NCI-H345 (cell line): ENCODE data around the gene LRP1.

Experiments
- DNase-seq: peaks from one replicate; lab custom pipeline; 2025; lab: John Stamatoyannopoulos, UW

The LRP1 gene

GRCh38 chr12:57223191-57224165, 95.2 kb downstream of the LRP1 start:
- DNase-seq: no peak

GRCh38 chr12:57224278-57224972, 96.1 kb downstream of the LRP1 start:
- DNase-seq: no peak

GRCh38 chr12:57224973-57225679, 96.8 kb downstream of the LRP1 start:
- DNase-seq: peak; percentile 76

- DNase-seq: no peak
These were observed 97.5 kb downstream of the LRP1 start for GRCh38 chr12:57225680-57226210.

- no peak for DNase-seq
These were observed 98.5 kb downstream of the LRP1 start for GRCh38 chr12:57226588-57227314.

- no peak for DNase-seq
These were observed 99.2 kb downstream of the LRP1 start for GRCh38 chr12:57227315-57228115.

- no peak for DNase-seq
These were observed 100.9 kb downstream of the LRP1 start for GRCh38 chr12:57229046-57229633.

GRCh38 chr12:57229634-57230380, 101.5 kb downstream of the LRP1 start, which contains the start of gene SHMT2:
Gene SHMT2 (plus strand): TSS chr12:57229711. CDS start chr12:57229779, 68 bp downstream.
- DNase-seq: peak; percentile 93

- DNase-seq: no peak
These were observed 102.3 kb downstream of the LRP1 start for GRCh38 chr12:57230381-57231155.

- no peak for DNase-seq
These were observed 103.2 kb downstream of the LRP1 start for GRCh38 chr12:57231276-57232021.

GRCh38 chr12:57232156-57232756, 104.0 kb downstream of the LRP1 start:
- no peak for DNase-seq

- no peak for DNase-seq
These were observed 105.3 kb downstream of the LRP1 start for GRCh38 chr12:57233357-57234232.

- no peak for DNase-seq
These were observed 105.9 kb downstream of the LRP1 start for GRCh38 chr12:57234233-57234570.

GRCh38 chr12:57234571-57235016, 106.3 kb downstream of the LRP1 start:
- DNase-seq: no peak

- no peak for DNase-seq
These were observed 106.9 kb downstream of the LRP1 start for GRCh38 chr12:57235017-57235727.

- no peak for DNase-seq
These were observed 107.4 kb downstream of the LRP1 start for GRCh38 chr12:57235728-57236131.
